Smooth muscle cell of the brain vasculature (primary cell): ENCODE data around the gene PCDHB2.
"Not testable (repeated sequence)": the region's sequence is repeated elsewhere in the genome, so short reads cannot be mapped to it uniquely, and the experiment has no call there.

Source experiments
- DNase-seq: peaks from one replicate; pipeline ENCODE4 v3.0.0-alpha.2; 2012; ENCODE audit warnings: low read depth, low spot score

Gene PCDHB2

GRCh38 chr5:141135718-141136266 is 41.4 kb downstream of the PCDHB2 start:
- no peak for DNase-seq

- not testable (repeated sequence) for DNase-seq
Observed at GRCh38 chr5:141137346-141137745, 42.9 kb downstream of the PCDHB2 start.
